K562 (cell line): ENCODE results near the gene CFD. TPM values are rescaled to one million over a fixed set of nuclear protein-coding genes. Genes with fewer than 3 reads are reported as not detected.

Experiments
- RBM39 ChIP-seq: fragments of 200-400 bp; formaldehyde crosslinking; optimal IDR thresholded peaks from 2 replicates; pipeline ENCODE3; 2018; ENCODE audit warnings: low read depth, low read length
- SMAD2 ChIP-seq: fragments of 150-350 bp; IDR thresholded peaks from 2 replicates; pipeline ENCODE4 v1.6.1; 2014; ENCODE audit warnings: low read depth, mild to moderate bottlenecking, low read length
- ZNF253 ChIP-seq: fragments of 250-450 bp; sonication (Bioruptor Pico); conservative IDR thresholded peaks from 2 replicates; pipeline ENCODE4 v1.6.1; 2021; ENCODE audit warnings: mild to moderate bottlenecking
- polyA plus RNA-seq, 8 experiments: library from polyadenylated mRNA; depleted of rRNA in 4 of 8; stranded (reverse) in 5 of 8; unstranded in 3 of 8; fragments of >200 nt; fragmentation: Nextera tagmentation in 2 of 8; fragmentation: Illumina TruSeq in 1 of 8; extraction: Ambion mirVana in 2 of 8; extraction: Trizol in 1 of 8; gene quantifications; 2 replicates each; pipeline versions ENCODE4 v1.2.1 to v1.2.3, GENCODE V29; 2011 to 2014; ENCODE audit warnings: inconsistent platforms in 1 of 8, missing spikeins in 1 of 8
- total RNA-seq, 7 experiments: library from RNA; depleted of rRNA in 6 of 7; stranded (reverse); fragments of >200 nt in 6 of 7; fragmentation: Illumina TruSeq in 2 of 7; extraction: Trizol in 2 of 7; gene quantifications; 2 replicates each; pipeline versions ENCODE4 v1.2.1 to v1.2.3, GENCODE V29; 2011 to 2021; ENCODE audit warnings: low replicate concordance in 1 of 7
- TF ChIP-seq, protein P1 (sequence below): sonication (generic); formaldehyde crosslinking; IDR thresholded peaks from 2 replicates; pipeline ENCODE4 v1.8.0; 2022; ENCODE audit warnings: mild to moderate bottlenecking, missing genetic modification reagents

CFD gene
- total and polyA plus RNA-seq, 9 of the 15 experiments (the other 6 are each of a cell fraction or from before 2014, with no cell fraction given): 0.52 to 59.4 (median 7.6) TPM

DNA sequence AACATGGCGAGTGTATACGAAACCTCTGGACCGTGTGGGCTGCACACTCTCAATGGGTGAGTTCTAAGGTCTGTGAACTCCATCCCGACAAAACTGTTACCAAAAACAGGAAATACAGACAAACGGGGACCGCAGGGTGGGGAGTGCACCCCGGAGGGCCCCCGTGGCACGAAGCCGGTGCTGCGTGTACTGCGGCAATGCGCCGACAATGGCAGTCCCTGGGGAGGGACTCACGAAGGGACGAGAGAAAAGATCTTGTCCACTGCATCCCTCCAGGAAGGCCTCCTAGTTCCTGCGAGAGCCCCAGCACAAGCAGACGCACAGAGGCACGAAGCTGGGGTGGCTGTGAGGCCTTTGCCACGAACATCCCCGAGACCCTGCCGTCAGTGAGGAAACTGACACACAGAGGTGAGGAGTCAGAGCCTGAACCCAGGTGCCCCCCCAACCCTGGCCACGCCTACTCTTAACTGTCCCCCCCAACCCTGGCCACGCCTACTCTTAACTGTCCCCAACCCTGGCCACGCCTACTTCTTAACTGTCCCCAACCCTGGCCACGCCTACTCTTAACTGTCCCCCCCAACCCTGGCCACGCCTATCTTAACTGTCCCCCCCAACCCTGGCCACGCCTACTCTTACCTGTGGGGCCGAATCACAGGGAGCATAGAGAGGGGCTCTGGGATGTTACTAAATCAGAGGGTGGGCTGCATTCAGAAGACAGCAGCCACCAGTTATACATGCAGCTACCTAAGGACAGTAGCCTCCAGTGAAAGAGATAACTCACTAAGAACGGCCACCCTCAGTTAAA lies 29.3 kb downstream of the CFD start (continued):
- TF ChIP-seq, protein P1, sequence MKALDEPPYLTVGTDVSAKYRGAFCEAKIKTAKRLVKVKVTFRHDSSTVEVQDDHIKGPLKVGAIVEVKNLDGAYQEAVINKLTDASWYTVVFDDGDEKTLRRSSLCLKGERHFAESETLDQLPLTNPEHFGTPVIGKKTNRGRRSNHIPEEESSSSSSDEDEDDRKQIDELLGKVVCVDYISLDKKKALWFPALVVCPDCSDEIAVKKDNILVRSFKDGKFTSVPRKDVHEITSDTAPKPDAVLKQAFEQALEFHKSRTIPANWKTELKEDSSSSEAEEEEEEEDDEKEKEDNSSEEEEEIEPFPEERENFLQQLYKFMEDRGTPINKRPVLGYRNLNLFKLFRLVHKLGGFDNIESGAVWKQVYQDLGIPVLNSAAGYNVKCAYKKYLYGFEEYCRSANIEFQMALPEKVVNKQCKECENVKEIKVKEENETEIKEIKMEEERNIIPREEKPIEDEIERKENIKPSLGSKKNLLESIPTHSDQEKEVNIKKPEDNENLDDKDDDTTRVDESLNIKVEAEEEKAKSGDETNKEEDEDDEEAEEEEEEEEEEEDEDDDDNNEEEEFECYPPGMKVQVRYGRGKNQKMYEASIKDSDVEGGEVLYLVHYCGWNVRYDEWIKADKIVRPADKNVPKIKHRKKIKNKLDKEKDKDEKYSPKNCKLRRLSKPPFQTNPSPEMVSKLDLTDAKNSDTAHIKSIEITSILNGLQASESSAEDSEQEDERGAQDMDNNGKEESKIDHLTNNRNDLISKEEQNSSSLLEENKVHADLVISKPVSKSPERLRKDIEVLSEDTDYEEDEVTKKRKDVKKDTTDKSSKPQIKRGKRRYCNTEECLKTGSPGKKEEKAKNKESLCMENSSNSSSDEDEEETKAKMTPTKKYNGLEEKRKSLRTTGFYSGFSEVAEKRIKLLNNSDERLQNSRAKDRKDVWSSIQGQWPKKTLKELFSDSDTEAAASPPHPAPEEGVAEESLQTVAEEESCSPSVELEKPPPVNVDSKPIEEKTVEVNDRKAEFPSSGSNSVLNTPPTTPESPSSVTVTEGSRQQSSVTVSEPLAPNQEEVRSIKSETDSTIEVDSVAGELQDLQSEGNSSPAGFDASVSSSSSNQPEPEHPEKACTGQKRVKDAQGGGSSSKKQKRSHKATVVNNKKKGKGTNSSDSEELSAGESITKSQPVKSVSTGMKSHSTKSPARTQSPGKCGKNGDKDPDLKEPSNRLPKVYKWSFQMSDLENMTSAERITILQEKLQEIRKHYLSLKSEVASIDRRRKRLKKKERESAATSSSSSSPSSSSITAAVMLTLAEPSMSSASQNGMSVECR (CRISPR knock-in tag): no peak
- TF ChIP-seq RBM39 (no peak), SMAD2 (no peak), ZNF253 (CRISPR knock-in tag) (no peak)
